K562 (cell line): ENCODE results near the gene GSX2. TPM values are rescaled to one million over a fixed set of nuclear protein-coding genes. Genes with fewer than 3 reads are reported as not detected.

Experiments
- ATF4 ChIP-seq: fragments of 450-650 bp; formaldehyde crosslinking; IDR thresholded peaks from 2 replicates; pipeline ENCODE4 v1.4.0; 2022; ENCODE audit warnings: mild to moderate bottlenecking, moderate library complexity
- CSDE1 ChIP-seq, 2 experiments: fragments of 450-650 bp; IDR thresholded peaks; 2 replicates each; pipeline ENCODE4 v1.6.1; 2016; ENCODE audit warnings: mild to moderate bottlenecking in 1 of 2
- GTF3C2 ChIP-seq: IDR thresholded peaks from 3 replicates; pipeline ENCODE4 v1.6.1; 2011; ENCODE audit warnings: borderline replicate concordance, mild to moderate bottlenecking, moderate library complexity; ENCODE audit not compliant: insufficient read length; ENCODE audit errors: extremely low read depth
- HDAC8 ChIP-seq: fragments of 450-650 bp; IDR thresholded peaks from 2 replicates; pipeline ENCODE4 v1.6.1; 2016; ENCODE audit warnings: mild to moderate bottlenecking, missing genetic modification characterization, moderate library complexity, missing compliant biosample characterization
- HLTF ChIP-seq: fragments of 450-650 bp; IDR thresholded peaks from 2 replicates; pipeline ENCODE4 v1.6.1; 2016
- HMGN3 ChIP-seq: IDR thresholded peaks from 2 replicates; pipeline ENCODE4 v1.6.1; 2011; ENCODE audit warnings: borderline replicate concordance, low read depth, mild to moderate bottlenecking, mixed read lengths, low read length; ENCODE audit not compliant: insufficient read length; ENCODE audit errors: extremely low read depth
- HOXB6 ChIP-seq: fragments of 250-450 bp; sonication (Bioruptor Pico); IDR thresholded peaks from 2 replicates; pipeline ENCODE4 v1.5.1; 2022; ENCODE audit warnings: mild to moderate bottlenecking, borderline replicate concordance
- KLF16 ChIP-seq: IDR thresholded peaks from 2 replicates; pipeline ENCODE4 v1.6.1; 2016; ENCODE audit warnings: antibody characterized with exemption
- L3MBTL2 ChIP-seq: fragments of 450-650 bp; IDR thresholded peaks from 2 replicates; pipeline ENCODE4 v1.6.1; 2016; ENCODE audit warnings: mild to moderate bottlenecking, moderate library complexity
- MLLT1 ChIP-seq, 2 experiments: fragments of 450-650 bp; IDR thresholded peaks; 2 replicates each; pipeline ENCODE4 v1.6.1; 2016
- MTA3 ChIP-seq: fragments of 450-650 bp; formaldehyde crosslinking; IDR thresholded peaks from 2 replicates; pipeline ENCODE4 v1.6.1; 2017; ENCODE audit warnings: mild to moderate bottlenecking, borderline replicate concordance
- NR4A1 ChIP-seq, 2 experiments: fragments of 250-450 bp in 1 of 2; fragments of 450-650 bp in 1 of 2; sonication (Bioruptor Pico) in 1 of 2; IDR thresholded peaks; 2 replicates each; pipeline versions ENCODE4 v1.4.0 to v1.6.1; 2016 to 2020; ENCODE audit warnings: mild to moderate bottlenecking in 2 of 2, missing compliant biosample characterization in 1 of 2, missing genetic modification characterization in 1 of 2, moderate library complexity in 1 of 2
- SNIP1 ChIP-seq: fragments of 450-650 bp; IDR thresholded peaks from 2 replicates; pipeline ENCODE4 v1.7.1; 2017; ENCODE audit warnings: low read depth, mild to moderate bottlenecking
- STAT5B ChIP-seq: fragments of 250-450 bp; sonication (Bioruptor Pico); IDR thresholded peaks from 2 replicates; pipeline ENCODE4 v1.8.0; 2021; ENCODE audit warnings: mild to moderate bottlenecking, inconsistent platforms
- TEAD1 ChIP-seq, 2 experiments: fragments of 450-650 bp in 1 of 2; sonication (generic) in 1 of 2; formaldehyde crosslinking; IDR thresholded peaks; 2 replicates each; pipeline versions ENCODE4 v1.4.0 to v1.8.0; 2020 to 2022; ENCODE audit warnings: mild to moderate bottlenecking in 2 of 2, missing genetic modification reagents in 1 of 2
- ZBTB11 ChIP-seq, 3 experiments: fragments of 200-800 bp in 1 of 3; fragments of 250-450 bp in 1 of 3; fragments of 450-650 bp in 1 of 3; sonication (Bioruptor Pico) in 1 of 3; sonication (Bioruptor generic) in 1 of 3; formaldehyde crosslinking in 1 of 3; IDR thresholded peaks; 2 replicates each; pipeline versions ENCODE4 v1.6.1 to v1.8.0; 2016 to 2022; ENCODE audit warnings: mild to moderate bottlenecking in 2 of 3, missing genetic modification characterization in 2 of 3, missing compliant biosample characterization in 1 of 3, moderate library complexity in 1 of 3
- ZNF311 ChIP-seq: fragments of 250-450 bp; sonication (Bioruptor Pico); IDR thresholded peaks from 2 replicates; pipeline ENCODE4 v1.4.0; 2020; ENCODE audit warnings: mild to moderate bottlenecking, moderate library complexity
- polyA plus RNA-seq, 8 experiments: library from polyadenylated mRNA; depleted of rRNA in 4 of 8; stranded (reverse) in 5 of 8; unstranded in 3 of 8; fragments of >200 nt; fragmentation: Nextera tagmentation in 2 of 8; fragmentation: Illumina TruSeq in 1 of 8; extraction: Ambion mirVana in 2 of 8; extraction: Trizol in 1 of 8; gene quantifications; 2 replicates each; pipeline versions ENCODE4 v1.2.1 to v1.2.3, GENCODE V29; 2011 to 2014; ENCODE audit warnings: inconsistent platforms in 1 of 8, missing spikeins in 1 of 8
- total RNA-seq, 7 experiments: library from RNA; depleted of rRNA in 6 of 7; stranded (reverse); fragments of >200 nt in 6 of 7; fragmentation: Illumina TruSeq in 2 of 7; extraction: Trizol in 2 of 7; gene quantifications; 2 replicates each; pipeline versions ENCODE4 v1.2.1 to v1.2.3, GENCODE V29; 2011 to 2021; ENCODE audit warnings: low replicate concordance in 1 of 7

Gene GSX2
- total and polyA plus RNA-seq, 9 of the 15 experiments (the other 6 are each of a cell fraction or from before 2014, with no cell fraction given) = not detected

- TF ChIP-seq ZBTB11 (CRISPR knock-in tag; IDR thresholded peaks at IDR 0.05) (peak in 1 of 3 experiments; percentile 78; a peak in 1 of 6 replicates), MTA3 (no peak), KLF16 (no peak), CSDE1 (IDR thresholded peaks at IDR 0.05) (no peak; a peak in 1 of 4 replicates), HLTF (no peak), TEAD1 (CRISPR knock-in tag; IDR thresholded peaks at IDR 0.05) (0 out of 4 replicates have a peak, but pooled peaks of 1 of the 2 experiments have one; percentile 28), ZNF311 (CRISPR knock-in tag) (no peak), SNIP1 (no peak), NR4A1 (CRISPR knock-in tag; IDR thresholded peaks at IDR 0.05) (no peak), NR4A1 (tag; IDR thresholded peaks at IDR 0.05) (0 out of 2 replicates have a peak, but pooled peaks have one; percentile 49), GTF3C2 (no peak), HOXB6 (CRISPR knock-in tag) (no peak), L3MBTL2 (peak; percentile 44; the same call in 1 of the 2 replicates), MLLT1 (IDR thresholded peaks at IDR 0.05) (peak in 1 of 2 experiments; percentile 71; a peak in 1 of 4 replicates), STAT5B (CRISPR knock-in tag) (no peak), HDAC8 (tag) (peak; percentile 50; the same call in 1 of the 2 replicates), HMGN3 (peak; percentile 65), ATF4 (CRISPR knock-in tag) (peak; percentile 47; the same call in 1 of the 2 replicates)
Observed at GRCh38 chr4:54064317-54065111, 35.4 kb upstream of the GSX2 start, which contains the start of gene CHIC2 (continued).
